Measurements from ENCODE around the gene MTPN. TPM values are rescaled to one million over a fixed set of nuclear protein-coding genes. Genes with fewer than 3 reads are reported as not detected.

MTPN gene
- total RNA-seq, 1 experiment from 2014 or later = 191 TPM

GRCh38 chr7:135924302-135924701 is 52.9 kb downstream of the MTPN start:
- DNase-seq (ENCODE audit: low read depth) = no peak

GRCh38 chr7:135922263-135922662 is 54.9 kb downstream of the MTPN start:
- DNase-seq (ENCODE audit: low read depth) = no peak

- no peak for DNase-seq (ENCODE audit: low read depth)
Observed at GRCh38 chr7:135920478-135920877, 56.7 kb downstream of the MTPN start.

DNA sequence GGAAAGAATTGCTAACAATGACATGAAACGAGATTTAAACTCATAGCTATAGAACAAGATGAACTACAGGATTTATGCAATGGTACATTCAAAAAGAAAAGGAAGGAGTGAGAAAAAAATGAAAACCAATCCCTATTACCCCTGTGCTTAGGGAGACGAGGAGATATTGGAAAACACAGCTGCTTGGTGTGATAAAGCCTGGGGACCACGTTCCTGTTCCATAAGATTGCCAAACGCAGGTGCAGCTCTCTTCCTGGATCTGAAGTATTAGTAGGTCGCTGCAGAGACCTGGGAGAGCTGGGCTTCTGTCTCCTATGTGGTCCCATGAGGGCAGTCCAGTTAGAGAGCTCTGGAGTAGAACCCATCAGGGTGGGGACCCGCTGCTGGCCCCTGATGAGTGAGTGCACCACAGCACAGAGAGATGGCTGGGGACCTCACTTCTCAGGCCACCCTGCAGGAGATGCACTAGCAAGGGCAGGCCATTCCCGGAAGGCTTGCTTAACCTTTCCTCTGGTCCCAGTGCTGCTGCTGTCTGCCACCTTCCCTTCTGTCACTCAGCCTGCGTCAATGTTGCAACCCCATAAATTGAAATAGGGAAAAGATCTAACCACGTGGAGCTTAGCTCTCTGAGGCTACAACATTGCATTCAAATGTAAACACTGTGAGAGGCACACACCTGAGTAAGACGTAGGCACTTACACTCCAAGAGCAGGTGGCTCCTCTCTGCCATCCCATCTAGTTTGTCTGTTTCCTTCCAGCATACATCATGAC is 57.9 kb downstream of the MTPN start:
- DNase-seq (ENCODE audit: low read depth) = no peak

DNA sequence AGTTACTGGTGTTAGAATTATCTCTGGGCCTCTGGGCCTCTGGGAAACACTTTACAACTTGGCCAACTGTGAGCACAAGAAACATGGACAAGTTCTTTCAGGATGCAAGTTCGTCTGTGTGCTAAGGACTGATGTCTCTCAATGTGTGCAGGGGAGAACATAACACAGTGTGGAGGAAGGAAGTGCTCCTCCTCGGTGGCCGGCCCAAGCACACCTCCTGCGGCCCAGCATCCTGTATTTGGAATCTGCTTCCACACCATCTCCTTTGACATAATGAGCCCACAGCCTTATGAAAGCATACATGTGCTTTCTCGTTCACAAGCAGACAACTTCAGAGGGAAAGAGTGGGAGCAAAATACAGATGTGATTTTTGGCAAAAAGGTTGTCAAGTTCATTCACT is 59.0 kb downstream of the MTPN start:
- DNase-seq (ENCODE audit: low read depth) = no peak

DNA sequence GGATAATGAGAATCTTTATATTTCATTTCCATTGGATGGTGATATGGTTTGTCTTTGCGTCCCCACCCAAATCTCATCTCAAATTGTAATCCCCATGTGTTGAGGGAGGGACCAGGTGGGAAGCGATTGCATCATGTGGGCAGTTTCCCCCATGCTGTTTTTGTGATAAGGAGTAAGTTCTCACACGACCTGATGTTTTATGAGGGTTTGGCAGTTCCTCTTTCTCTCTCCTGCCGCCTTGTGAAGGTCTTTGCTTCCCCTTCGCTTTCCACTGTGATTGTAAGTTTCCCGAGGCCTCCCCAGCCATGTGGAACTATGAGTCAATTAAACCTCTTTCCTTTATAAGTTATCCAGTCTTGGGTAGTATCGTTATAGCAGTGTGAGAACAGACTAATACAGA is 59.4 kb downstream of the MTPN start:
- no peak for DNase-seq (ENCODE audit: low read depth)

DNA sequence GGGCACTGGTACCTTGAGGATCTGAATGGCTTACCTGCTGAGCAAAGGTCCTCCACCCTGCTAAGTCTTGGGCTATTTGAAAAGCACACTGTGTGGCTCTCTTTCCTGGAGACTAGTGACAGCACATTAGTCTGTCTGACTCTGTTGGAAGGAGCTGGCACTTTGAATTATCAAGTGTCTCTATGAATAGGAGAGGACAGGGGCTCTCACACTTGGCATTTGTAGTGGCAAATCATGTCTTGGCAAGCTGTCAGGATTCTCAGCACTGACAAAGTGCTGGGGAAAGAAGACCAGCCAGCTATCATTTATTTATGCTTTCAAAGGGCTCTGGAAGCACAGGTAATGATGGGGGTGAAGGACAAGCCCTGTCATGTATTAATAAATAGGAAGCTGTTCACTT is 62.8 kb downstream of the MTPN start:
- DNase-seq (ENCODE audit: low read depth) = no peak

DNA sequence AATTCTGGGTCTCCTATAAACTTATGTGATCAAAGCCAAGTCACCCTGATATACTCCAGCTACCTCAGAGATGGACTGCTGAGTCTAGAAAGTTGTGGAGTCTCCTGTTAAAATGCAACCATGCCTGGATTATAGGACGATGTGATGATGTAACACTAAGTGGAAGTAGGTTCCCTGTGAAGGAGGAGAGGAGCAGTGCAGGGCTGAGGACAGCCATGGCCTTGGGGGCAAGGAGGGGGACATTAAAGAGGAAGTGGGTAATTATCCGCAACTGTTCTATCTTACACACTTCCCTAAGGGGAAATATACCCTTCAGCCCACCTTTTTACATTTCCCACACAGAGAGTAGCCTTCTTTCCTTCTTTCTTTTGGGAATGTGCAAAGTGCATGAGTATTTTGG is 63.8 kb downstream of the MTPN start:
- DNase-seq (ENCODE audit: low read depth) = no peak

- no peak for DNase-seq (ENCODE audit: low read depth)
Observed at GRCh38 chr7:135911099-135911498, 66.1 kb downstream of the MTPN start.

DNA sequence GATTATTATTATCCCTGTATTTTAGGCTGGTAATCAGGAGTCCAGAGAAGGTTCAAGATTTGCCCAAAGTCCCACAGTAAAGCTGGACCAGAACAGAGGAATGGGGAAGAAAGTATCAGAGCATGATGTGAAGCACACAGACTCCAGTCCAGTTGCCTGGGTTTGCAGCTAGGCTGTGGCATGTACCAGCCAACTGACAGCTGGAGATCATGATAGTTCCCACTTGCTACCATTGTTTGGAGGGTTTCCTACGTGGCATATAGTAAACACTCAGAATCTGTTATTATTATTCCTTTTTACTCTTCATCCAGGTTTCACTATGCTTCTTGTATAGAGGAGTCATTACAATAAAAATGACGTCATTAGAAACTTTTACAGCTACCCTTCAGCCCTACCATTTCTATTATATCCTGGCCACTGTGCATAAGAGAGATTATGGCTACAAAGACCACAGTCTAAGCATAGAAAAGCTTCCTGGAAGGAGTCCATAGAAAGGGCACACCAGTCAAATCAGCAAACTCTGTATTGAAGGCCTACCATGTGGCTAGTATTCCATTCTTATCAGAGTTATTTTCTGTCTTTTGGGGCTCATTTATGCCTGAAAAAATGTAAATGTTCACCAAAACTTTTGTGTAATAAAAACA is 66.6 kb downstream of the MTPN start:
- DNase-seq (ENCODE audit: low read depth) = no peak

GRCh38 chr7:135905858-135906257 is 71.3 kb downstream of the MTPN start:
- DNase-seq (ENCODE audit: low read depth) = peak; percentile 10

DNA sequence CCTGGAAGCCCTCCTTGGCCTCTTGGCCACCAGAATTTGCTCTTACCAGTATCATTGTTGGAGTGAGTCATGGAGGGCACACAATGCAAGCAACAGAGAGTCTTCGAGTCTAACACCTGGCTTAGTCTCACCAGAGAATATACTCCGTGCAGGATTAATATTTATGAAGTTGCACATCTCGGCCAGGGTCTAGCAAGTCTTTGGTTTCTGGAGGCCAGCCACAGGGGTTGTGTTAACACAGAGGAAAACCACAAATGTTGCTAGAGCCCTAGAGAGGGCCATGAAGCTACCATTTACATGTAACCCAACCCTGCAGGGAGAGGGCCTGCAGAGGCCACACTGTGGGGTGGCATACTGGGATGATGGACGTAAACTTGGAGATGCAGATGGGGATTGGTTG is 71.8 kb downstream of the MTPN start:
- DNase-seq (ENCODE audit: low read depth) = no peak

DNA sequence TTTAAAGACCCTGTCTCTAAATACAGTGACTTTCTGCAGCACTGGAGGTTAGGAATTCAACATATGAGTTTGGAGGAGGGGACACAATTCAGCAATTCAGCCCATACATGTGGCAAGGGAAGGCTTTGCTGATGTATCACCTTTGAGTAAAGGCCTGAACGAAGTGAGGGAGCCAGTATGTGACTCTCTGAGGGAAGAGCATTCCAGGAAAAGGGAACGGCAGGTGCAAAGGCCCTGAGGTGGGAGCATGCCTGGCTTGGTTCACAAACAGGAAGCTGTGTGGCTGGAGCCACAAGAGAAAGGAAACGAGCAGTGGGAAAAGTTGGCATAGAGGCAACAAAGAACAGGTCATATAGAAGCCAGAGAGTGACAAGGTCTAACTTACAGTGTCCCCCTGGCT is 72.9 kb downstream of the MTPN start:
- DNase-seq (ENCODE audit: low read depth) = no peak

GRCh38 chr7:135901585-135902540 is 75.3 kb downstream of the MTPN start:
- no peak for DNase-seq (ENCODE audit: low read depth)

DNA sequence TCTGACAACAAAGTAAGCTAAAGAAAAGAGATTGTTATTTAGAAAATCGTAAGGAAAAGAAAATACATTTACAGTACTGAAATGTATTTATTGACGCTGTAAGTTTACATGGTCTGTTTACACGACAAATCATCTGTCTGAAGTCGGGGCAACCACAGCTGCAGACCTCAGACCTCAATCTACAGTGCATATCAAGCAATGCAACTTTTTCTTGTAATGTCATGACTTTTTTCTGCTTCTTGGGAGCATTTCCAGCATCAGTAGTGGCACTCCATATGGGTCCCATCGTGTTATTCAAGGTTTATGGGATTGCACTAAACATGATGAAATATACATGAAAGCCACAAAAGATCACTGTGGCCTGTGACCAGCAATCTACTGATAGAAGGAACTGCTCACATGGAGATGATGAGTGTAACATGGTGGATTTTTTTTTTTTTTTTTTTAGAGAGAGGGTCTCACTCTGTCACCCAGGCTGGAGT is 77.1 kb downstream of the MTPN start:
- DNase-seq (ENCODE audit: low read depth) = no peak

DNA sequence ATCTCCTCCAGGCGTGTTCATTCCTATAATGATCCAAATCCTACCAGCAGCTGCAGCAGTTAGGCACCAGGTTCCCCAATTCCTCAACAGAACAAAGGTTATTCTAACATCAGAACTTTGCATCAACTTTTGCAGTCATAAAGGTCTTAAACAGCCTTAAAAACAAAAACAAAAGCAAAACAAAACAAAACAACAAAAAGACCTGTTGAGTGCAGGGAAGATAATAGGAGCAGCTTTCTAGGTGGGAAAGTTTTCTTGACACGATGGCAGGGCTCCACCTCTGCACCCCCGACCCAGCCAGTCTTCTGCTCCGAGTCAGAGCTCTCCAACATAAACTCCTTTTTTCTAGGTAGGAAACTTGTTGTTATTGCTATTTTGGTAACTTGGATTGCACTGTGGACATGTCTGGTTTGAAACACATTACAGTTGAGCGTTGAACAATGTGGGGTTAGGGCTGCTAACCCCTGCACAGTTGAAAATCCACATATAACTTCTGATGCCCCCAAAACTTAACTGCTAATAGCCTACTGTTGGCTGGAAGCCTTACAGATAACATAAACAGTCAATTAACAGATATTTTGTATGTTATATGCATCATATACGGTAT is 77.6 kb downstream of the MTPN start:
- DNase-seq (ENCODE audit: low read depth) = no peak

GRCh38 chr7:135898226-135898625 is 78.9 kb downstream of the MTPN start:
- DNase-seq (ENCODE audit: low read depth) = no peak

DNA sequence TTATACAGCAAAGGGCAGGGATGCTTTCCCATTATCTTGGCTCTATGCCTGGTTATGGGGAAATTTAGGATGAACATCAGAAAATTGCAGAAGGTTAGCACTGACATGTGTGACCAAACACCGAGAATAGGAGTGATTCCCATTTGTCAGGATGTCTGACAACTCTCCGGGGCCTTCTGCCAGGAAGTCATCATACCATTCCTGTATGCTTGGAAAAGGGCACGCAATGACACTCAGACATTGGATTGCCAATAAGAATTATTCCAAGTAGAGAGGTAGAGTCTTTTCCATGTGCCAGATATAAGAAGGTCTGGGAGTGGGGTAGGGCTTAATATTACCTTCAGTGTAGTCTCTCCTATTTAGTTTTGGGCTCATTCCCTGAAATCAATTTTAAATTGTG is 82.3 kb downstream of the MTPN start:
- DNase-seq (ENCODE audit: low read depth) = no peak

GRCh38 chr7:135889823-135890222 is 87.3 kb downstream of the MTPN start:
- no peak for DNase-seq (ENCODE audit: low read depth)

- DNase-seq (ENCODE audit: low read depth) = no peak
Observed at GRCh38 chr7:135888740-135889139, 88.4 kb downstream of the MTPN start.

GRCh38 chr7:135886345-135887132 is 90.6 kb downstream of the MTPN start:
- DNase-seq (ENCODE audit: low read depth) = no peak

All from RPMI7951 (cell line).